Hepatocyte (in vitro differentiated cells): Measurements from ENCODE around the gene DNAH3.

Experiments used
- EZH2 ChIP-seq: fragments of 200-600 bp; sonication (generic); IDR thresholded peaks from 2 replicates; pipeline ENCODE4 v1.6.1; 2016; ENCODE audit warnings: antibody characterized with exemption, mild to moderate bottlenecking, borderline replicate concordance
- EZH2phosphoT487 ChIP-seq: fragments of 200-600 bp; sonication (generic); IDR thresholded peaks from one replicate; pipeline ENCODE4 v1.6.1; 2018; ENCODE audit warnings: antibody characterized with exemption, mild to moderate bottlenecking, low read depth, moderate library complexity; ENCODE audit not compliant: unreplicated experiment, severe bottlenecking
- TF ChIP-seq, protein P1 (sequence below): fragments of 200-600 bp; sonication (generic); IDR thresholded peaks from 2 replicates; pipeline ENCODE4 v1.5.1; 2016; ENCODE audit warnings: antibody characterized with exemption, mild to moderate bottlenecking; ENCODE audit not compliant: poor library complexity

DNA sequence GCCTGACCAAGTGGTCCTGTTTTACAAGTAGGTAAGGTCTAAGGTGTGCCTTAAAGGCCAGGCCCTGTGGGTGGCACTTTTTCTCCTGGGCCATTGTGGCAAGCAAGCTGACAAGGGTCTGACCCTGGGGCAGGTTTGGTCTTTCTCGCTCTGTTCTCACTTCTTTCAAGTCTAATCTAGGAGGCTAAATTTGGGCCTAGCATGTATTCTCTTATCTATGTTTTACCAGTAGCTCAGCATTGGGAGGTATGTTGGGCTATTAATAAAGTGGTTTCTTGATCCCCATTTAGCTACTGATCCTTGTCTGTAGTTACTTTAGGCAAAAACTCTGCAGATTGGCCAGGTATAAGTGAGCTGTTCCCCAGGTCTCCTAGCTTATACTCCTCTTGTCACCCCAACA, 77.7 kb downstream of the DNAH3 start:
- TF ChIP-seq, protein P1, sequence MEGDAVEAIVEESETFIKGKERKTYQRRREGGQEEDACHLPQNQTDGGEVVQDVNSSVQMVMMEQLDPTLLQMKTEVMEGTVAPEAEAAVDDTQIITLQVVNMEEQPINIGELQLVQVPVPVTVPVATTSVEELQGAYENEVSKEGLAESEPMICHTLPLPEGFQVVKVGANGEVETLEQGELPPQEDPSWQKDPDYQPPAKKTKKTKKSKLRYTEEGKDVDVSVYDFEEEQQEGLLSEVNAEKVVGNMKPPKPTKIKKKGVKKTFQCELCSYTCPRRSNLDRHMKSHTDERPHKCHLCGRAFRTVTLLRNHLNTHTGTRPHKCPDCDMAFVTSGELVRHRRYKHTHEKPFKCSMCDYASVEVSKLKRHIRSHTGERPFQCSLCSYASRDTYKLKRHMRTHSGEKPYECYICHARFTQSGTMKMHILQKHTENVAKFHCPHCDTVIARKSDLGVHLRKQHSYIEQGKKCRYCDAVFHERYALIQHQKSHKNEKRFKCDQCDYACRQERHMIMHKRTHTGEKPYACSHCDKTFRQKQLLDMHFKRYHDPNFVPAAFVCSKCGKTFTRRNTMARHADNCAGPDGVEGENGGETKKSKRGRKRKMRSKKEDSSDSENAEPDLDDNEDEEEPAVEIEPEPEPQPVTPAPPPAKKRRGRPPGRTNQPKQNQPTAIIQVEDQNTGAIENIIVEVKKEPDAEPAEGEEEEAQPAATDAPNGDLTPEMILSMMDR: no peak
- no peak for TF ChIP-seq EZH2
- no peak for TF ChIP-seq EZH2phosphoT487
